ENCODE measurements around the gene SLC2A9.

DNA sequence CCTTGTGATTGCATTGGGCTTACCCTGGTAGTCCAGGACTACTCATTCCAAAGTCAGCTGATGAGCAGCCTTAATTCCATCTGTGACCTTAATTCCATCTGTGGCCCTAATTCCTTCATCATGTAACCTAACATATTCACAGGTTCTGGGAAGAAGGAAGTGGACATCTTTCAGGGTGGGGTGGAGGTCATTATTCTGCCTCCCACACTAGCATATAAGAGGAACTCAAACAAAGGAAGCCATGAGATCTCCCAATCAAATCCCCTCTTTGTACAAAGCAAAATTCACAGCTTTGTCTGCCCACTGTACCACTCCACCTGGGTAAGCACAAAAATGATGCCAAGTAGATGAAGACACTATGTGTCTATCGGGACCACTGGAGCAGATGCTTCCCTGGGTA is 87.3 kb downstream of the SLC2A9 start:
- TF ChIP-seq, protein P1, sequence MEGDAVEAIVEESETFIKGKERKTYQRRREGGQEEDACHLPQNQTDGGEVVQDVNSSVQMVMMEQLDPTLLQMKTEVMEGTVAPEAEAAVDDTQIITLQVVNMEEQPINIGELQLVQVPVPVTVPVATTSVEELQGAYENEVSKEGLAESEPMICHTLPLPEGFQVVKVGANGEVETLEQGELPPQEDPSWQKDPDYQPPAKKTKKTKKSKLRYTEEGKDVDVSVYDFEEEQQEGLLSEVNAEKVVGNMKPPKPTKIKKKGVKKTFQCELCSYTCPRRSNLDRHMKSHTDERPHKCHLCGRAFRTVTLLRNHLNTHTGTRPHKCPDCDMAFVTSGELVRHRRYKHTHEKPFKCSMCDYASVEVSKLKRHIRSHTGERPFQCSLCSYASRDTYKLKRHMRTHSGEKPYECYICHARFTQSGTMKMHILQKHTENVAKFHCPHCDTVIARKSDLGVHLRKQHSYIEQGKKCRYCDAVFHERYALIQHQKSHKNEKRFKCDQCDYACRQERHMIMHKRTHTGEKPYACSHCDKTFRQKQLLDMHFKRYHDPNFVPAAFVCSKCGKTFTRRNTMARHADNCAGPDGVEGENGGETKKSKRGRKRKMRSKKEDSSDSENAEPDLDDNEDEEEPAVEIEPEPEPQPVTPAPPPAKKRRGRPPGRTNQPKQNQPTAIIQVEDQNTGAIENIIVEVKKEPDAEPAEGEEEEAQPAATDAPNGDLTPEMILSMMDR (IDR thresholded peaks at IDR 0.05), result no peak
- TF ChIP-seq, protein P2, sequence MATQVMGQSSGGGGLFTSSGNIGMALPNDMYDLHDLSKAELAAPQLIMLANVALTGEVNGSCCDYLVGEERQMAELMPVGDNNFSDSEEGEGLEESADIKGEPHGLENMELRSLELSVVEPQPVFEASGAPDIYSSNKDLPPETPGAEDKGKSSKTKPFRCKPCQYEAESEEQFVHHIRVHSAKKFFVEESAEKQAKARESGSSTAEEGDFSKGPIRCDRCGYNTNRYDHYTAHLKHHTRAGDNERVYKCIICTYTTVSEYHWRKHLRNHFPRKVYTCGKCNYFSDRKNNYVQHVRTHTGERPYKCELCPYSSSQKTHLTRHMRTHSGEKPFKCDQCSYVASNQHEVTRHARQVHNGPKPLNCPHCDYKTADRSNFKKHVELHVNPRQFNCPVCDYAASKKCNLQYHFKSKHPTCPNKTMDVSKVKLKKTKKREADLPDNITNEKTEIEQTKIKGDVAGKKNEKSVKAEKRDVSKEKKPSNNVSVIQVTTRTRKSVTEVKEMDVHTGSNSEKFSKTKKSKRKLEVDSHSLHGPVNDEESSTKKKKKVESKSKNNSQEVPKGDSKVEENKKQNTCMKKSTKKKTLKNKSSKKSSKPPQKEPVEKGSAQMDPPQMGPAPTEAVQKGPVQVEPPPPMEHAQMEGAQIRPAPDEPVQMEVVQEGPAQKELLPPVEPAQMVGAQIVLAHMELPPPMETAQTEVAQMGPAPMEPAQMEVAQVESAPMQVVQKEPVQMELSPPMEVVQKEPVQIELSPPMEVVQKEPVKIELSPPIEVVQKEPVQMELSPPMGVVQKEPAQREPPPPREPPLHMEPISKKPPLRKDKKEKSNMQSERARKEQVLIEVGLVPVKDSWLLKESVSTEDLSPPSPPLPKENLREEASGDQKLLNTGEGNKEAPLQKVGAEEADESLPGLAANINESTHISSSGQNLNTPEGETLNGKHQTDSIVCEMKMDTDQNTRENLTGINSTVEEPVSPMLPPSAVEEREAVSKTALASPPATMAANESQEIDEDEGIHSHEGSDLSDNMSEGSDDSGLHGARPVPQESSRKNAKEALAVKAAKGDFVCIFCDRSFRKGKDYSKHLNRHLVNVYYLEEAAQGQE (IDR thresholded peaks at IDR 0.05; ENCODE audit: insufficient read depth in 1 of 2, low read depth in 2 of 2, low read length in 1 of 2), result no peak
- no peak for TF ChIP-seq POLR2AphosphoS5 (IDR thresholded peaks at IDR 0.05; ENCODE audit: low read depth, low read length)

Data from Panc1 (cell line).